Measurements from ENCODE around the gene HSD17B2.

DNA sequence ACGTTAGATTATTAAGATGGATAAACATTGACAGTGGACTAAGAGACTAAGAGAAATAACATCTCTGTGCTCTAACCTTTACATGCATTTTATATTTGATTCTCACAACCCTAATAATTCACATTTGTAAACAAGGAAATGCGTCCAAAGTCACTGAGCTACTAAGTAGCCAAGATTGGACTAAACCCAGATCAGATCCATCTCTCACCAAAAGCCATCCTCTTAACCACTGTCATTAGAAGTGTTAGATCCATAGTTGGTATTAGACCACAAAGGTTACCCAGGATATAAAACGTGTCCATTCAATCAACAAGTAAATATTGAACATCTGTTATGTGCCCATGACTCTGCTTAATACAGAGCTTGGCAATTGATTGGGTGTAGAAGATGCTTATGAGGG, 5.2 kb downstream of the HSD17B2 start:
- TF ChIP-seq, protein P1, sequence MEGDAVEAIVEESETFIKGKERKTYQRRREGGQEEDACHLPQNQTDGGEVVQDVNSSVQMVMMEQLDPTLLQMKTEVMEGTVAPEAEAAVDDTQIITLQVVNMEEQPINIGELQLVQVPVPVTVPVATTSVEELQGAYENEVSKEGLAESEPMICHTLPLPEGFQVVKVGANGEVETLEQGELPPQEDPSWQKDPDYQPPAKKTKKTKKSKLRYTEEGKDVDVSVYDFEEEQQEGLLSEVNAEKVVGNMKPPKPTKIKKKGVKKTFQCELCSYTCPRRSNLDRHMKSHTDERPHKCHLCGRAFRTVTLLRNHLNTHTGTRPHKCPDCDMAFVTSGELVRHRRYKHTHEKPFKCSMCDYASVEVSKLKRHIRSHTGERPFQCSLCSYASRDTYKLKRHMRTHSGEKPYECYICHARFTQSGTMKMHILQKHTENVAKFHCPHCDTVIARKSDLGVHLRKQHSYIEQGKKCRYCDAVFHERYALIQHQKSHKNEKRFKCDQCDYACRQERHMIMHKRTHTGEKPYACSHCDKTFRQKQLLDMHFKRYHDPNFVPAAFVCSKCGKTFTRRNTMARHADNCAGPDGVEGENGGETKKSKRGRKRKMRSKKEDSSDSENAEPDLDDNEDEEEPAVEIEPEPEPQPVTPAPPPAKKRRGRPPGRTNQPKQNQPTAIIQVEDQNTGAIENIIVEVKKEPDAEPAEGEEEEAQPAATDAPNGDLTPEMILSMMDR (IDR thresholded peaks at IDR 0.05): no peak
- TF ChIP-seq POLR2AphosphoS5 (IDR thresholded peaks at IDR 0.05) (no peak), POLR2A (IDR thresholded peaks at IDR 0.05) (no peak)
